Erythroblast (primary cell): ENCODE results near the gene RAP1GAP.

Experiments used
- GATA1 ChIP-seq: IDR thresholded peaks from 2 replicates; pipeline ENCODE4 v1.6.1; 2011; ENCODE audit warnings: low read depth, mild to moderate bottlenecking, control low read depth, low read length, moderate library complexity
- POLR2A ChIP-seq: IDR thresholded peaks from 2 replicates; pipeline ENCODE4 v1.6.1; 2011; ENCODE audit warnings: mild to moderate bottlenecking, low read length

GRCh38 chr1:21645550-21645949 lies 23.6 kb downstream of the RAP1GAP start:
- TF ChIP-seq POLR2A (no peak), GATA1 (no peak)
